Testis (tissue), 2 donors: ENCODE measurements around the gene CHST8.

ENCODE experiments used
- POLR2A ChIP-seq: fragments of 450-650 bp; IDR thresholded peaks from one replicate; pipeline ENCODE4 v1.6.1; 2017; ENCODE audit warnings: antibody characterized with exemption, mild to moderate bottlenecking, moderate library complexity
- TF ChIP-seq, protein P1 (sequence below), 3 experiments: fragments of 450-650 bp in 2 of 3; fragments of 200-600 bp in 1 of 3; sonication (generic) in 1 of 3; IDR thresholded peaks; one replicate each; pipeline ENCODE4 v1.5.1; 2016 to 2019; ENCODE audit warnings: antibody characterized with exemption in 3 of 3, mild to moderate bottlenecking in 2 of 3, moderate library complexity in 1 of 3

GRCh38 chr19:33812388-33813330 lies 190.9 kb downstream of the CHST8 start:
- TF ChIP-seq, protein P1, sequence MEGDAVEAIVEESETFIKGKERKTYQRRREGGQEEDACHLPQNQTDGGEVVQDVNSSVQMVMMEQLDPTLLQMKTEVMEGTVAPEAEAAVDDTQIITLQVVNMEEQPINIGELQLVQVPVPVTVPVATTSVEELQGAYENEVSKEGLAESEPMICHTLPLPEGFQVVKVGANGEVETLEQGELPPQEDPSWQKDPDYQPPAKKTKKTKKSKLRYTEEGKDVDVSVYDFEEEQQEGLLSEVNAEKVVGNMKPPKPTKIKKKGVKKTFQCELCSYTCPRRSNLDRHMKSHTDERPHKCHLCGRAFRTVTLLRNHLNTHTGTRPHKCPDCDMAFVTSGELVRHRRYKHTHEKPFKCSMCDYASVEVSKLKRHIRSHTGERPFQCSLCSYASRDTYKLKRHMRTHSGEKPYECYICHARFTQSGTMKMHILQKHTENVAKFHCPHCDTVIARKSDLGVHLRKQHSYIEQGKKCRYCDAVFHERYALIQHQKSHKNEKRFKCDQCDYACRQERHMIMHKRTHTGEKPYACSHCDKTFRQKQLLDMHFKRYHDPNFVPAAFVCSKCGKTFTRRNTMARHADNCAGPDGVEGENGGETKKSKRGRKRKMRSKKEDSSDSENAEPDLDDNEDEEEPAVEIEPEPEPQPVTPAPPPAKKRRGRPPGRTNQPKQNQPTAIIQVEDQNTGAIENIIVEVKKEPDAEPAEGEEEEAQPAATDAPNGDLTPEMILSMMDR (IDR thresholded peaks at IDR 0.05): no peak
- TF ChIP-seq POLR2A: no peak
